Stimulated activated CD4-positive, alpha-beta T cell treated with anti-CD3 and anti-CD28 coated beads, Interleukin-2, amount 100 ng/mL, for 48 hours (primary cell): ENCODE results near the gene YLPM1.

Source experiments
- DNase-seq, 2 donors: peaks; one replicate each; pipeline ENCODE4 v3.0.0-alpha.2; 2020

The YLPM1 gene

GRCh38 chr14:74792249-74793039, 29.3 kb downstream of the YLPM1 start:
- DNase-seq: no peak

GRCh38 chr14:74793506-74794155, 30.5 kb downstream of the YLPM1 start:
- DNase-seq: no peak

DNA sequence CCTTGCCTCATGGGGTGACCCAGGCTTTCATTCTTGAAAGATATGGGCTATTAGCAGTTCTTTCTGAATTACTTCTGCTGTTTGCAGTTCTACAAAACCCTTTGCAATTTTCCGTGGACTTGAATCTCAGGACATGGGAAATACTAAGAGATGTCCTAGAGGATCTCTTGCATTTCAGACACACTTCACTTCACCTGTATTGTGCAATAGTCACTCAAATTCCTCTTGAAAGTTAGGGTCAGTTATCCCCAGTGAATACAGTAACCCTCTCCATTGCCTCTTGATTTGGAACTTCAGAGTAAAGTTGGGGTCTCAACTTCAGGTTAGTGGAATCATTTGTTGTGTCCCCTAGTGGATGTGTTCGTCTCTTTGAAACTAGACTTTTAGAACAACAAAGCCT, 31.8 kb downstream of the YLPM1 start:
- no peak for DNase-seq

GRCh38 chr14:74799765-74800164, 36.6 kb downstream of the YLPM1 start:
- no peak for DNase-seq

DNA sequence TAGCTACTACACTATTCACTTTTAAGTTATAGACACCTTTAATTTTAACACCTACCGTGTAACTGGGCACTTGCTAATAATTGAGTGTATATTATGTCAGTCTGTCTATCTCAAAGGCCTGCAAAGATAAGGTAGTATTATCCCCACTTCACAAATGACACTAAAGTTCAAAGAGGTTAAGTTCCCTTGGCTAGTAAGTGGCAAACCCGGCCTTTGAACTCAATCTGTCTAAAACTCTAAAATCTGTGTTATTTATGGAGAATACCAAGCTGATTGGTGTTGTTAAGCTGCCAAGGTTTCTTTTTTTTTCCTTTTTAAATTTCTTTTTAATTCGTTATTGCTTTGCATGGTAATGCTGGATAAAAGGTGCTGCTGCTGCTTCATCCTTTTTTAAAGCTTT, 37.7 kb downstream of the YLPM1 start:
- no peak for DNase-seq

DNA sequence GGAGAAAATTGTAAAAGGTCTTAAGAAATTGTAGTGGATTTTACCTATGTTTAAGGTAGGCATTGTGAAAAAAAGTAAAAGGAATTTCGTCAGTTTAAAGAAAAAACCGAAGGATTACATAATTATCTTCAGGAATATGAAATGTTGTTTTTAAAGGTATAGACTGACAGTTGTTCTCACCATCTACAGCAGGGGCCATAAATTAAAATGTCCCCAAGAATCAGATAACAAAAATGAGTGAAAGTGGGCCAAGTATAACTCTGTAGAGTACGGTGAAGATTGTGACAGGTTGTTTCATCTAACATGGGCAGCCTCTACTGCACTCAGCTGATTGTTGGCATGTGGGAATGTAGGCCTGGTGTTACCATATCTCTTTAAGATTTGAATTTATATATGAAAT, 38.3 kb downstream of the YLPM1 start:
- DNase-seq: no peak

DNA sequence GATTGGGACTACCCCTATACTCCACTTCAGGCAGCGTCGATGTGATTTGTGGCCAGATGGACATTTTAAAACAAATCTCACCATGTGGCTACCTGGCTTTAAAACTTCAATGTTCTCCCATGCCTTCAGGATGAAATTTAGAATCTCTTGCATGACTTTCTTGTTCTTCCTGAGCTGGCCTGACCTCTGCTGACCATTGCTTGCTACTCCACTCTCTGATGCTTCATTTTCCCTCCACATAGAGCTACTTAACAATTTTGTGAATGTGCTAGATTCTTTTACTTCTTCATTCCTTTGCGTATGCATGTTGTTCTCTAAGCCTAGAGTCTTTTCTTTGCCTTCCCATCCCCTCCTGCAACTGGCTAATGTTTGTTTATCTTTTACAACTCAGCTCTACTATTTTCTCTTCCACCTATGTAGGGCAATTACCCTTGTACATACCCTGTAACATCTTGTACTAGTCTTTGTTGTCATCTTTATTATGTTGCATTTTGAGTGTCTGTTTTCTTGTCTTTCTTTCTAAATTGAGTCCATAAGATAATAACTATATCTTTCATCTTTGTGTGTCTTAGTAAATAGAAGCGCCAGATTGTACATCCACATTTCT, 41.2 kb downstream of the YLPM1 start:
- no peak for DNase-seq

- DNase-seq: no peak
Measured at GRCh38 chr14:74807853-74808545, 44.9 kb downstream of the YLPM1 start.

GRCh38 chr14:74816124-74816523, 53.0 kb downstream of the YLPM1 start:
- no peak for DNase-seq

- no peak for DNase-seq
Measured at GRCh38 chr14:74820288-74820687, 57.2 kb downstream of the YLPM1 start.

DNA sequence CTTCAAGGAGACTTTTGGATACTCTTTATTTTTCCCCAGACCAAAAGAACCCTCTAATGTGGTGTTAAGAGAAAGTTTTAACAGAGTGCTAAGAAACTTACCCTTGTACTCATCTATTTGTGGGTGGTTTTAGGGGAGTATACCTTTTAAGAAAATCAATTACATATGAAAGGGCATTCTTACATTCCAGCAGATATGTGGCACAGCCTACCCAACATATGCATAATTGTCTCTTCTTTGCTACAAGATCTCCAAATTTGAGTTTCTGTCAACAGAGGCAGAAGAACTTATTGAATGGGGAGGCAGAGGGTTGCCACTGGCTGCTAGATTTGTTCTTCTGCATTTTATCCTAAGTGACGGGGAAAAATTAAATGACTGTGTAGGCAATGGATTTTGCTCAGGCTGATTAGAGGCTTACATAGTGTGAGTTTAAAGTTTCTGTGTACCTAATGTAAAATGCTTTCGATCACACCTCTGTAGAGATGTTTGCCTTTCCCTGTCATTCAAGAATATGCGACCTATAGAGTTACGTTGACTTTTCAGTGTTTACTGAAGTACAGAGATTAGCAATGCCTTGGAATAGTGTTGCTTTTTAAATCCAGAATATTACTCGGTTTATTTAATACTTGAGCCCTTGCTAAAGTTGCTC, 58.3 kb downstream of the YLPM1 start:
- DNase-seq: no peak

DNA sequence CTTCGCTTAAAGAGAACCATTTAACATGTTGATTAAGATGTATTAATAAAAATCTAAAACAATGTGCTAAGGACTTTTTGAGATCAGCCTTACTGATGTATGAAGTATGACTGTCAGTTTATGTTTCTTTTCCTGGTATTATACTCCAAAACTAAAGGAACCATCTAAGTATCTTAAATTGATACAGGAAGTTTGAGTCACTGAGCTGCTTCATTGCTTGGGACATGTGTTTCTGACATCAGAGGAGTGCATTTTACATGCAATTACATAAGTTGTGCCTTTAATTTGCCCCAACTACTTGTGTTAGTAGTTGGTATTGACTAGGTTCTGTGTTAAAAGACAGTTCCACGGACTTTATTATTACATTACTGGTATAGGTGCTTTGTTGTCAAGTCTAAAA, 61.9 kb downstream of the YLPM1 start:
- DNase-seq: no peak

DNA sequence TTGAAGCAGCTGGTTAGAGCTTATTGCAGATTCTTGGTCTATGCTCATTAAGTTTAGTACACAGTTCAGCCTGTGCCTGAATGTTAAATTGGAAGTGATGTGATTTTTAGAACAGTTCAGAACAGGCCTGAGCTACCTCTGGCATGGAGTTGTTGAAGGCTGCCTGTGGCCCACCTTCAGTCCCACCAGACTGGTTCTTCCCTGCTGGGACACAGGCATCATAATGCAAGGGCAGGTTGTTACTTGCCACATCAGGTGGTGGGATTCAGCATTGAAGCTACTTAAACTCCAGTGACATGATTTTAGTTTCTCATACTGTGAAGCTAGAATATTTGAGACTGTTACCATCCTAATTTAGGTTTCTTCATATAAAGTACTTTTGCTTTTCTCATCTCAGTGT, 63.5 kb downstream of the YLPM1 start:
- DNase-seq: no peak

DNA sequence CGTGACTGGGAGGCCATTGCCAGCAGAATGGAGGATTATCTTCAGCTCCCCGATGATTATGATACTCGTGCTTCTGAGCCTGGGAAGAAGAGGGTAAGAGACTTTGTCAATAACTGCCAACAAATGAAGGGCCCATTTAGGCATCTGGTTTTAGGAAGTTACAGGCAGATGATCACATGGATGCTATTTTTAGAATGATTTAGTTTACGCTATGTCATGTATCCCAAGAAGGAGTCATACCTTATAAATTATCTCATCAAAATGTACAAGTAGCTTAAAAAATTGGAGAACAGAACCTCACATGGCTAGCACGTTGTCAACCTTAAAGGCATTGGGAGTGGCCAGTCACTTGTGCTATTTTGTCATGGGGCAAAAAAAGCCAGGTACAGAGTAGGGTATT, 66.1 kb downstream of the YLPM1 start:
- no peak for DNase-seq

GRCh38 chr14:74832849-74833248, 69.7 kb downstream of the YLPM1 start:
- no peak for DNase-seq

- no peak for DNase-seq
Measured at GRCh38 chr14:74834692-74835392, 71.7 kb downstream of the YLPM1 start.

DNA sequence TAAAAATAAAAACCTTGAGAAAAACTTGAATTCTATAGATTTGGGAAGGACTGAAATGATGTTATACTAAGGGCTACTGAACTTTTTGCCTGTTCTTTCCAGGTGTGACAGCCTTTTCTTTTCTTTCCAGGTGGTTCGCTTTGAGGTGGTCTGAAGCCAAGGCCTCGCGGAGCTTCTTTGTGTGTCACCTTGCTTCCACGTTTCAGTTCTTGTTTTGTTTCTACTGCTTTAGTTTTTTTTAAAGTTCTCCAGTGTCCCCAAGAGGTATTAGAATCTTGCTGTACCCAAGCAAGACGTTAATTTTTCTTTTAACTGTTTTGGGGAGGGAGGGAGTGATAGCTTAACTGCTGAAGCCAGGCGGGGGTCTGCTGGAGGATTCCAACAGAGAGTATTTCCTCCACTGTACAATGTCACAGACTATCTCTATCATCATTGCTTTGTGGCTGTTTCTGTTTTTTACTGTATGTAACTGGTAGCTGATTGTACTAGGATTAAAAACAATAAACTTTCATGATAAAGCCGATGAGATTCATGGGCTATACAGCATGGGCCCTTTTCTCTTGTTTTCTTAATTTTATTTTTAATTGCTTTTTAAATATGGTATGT, 72.6 kb downstream of the YLPM1 start:
- no peak for DNase-seq

GRCh38 chr14:74836251-74836960, 73.3 kb downstream of the YLPM1 start:
- no peak for DNase-seq

DNA sequence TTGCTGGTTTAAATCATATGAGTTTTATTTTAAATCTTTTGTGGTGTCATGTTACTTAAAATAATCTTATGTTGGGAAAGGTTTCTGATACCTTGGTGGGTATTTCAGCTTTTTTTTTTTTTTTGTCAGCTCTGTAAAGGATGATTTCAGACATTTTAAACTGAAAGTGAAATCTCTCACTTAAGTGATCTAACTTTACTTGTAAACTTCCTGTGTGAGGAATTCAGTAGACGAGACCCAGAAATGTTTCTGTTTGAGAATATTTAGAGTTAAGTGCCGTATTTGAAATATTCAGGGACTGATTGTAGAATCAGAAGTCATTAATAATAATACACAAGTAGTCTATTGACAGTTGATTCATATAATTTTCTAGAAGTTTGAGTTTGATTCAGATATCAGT, 75.0 kb downstream of the YLPM1 start:
- DNase-seq: no peak

DNA sequence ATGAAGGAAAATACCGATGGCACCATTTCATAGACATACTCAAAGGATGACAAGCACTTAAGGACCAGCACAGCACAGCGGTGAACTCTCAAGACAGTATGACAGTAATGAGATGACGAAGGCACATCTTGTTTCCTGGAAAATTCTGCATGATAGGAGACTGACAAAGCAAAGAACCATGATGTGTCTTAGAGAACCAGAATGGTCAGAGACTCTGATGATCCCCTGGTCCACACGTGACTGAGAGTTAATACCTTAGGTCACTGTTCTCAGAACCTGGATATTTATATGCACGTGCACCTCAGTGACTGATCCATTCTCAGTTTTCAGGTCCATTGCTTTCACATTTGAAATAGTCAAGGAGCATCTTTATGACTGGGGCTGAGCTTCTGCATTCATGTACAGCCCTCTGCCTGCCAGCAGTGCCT, 77.5 kb downstream of the YLPM1 start:
- no peak for DNase-seq
